GM23338 (cell line): Measurements from ENCODE around the gene ROS1. TPM values are rescaled to one million over a fixed set of nuclear protein-coding genes. Genes with fewer than 3 reads are reported as not detected.

Experiments
- ATAC-seq: fragments of 200-7000 bp; cut with Tn5 transposase; 3 replicates; pipeline ENCODE4 v1.9.1; 2020
- DNase-seq: peaks from one replicate; pipeline ENCODE4 v3.0.0-alpha.2; 2015; ENCODE audit warnings: low spot score
- H2AFZ ChIP-seq: fragments of 200-600 bp; sonication (generic); 2 replicates; pipeline ENCODE4 v1.8.0; 2016; ENCODE audit warnings: antibody characterized with exemption, mild to moderate bottlenecking, moderate library complexity
- H3F3A ChIP-seq: fragments of 200-600 bp; sonication (generic); replicated peaks from 2 replicates; pipeline ENCODE4 v1.8.0; 2017; ENCODE audit warnings: antibody characterized with exemption, mixed run types, low read depth
- H3K27ac ChIP-seq: fragments of 200-600 bp; sonication (generic); 2 replicates; pipeline ENCODE4 v1.6.1; 2016; ENCODE audit warnings: low read depth
- H3K27me3 ChIP-seq: fragments of 200-600 bp; sonication (generic); 2 replicates; pipeline ENCODE4 v1.8.0; 2016; ENCODE audit warnings: mild to moderate bottlenecking, mixed run types, moderate library complexity; ENCODE audit not compliant: insufficient read depth
- H3K36me3 ChIP-seq: fragments of 200-600 bp; sonication (generic); 2 replicates; pipeline ENCODE4 v1.8.0; 2016; ENCODE audit warnings: mild to moderate bottlenecking; ENCODE audit not compliant: insufficient read depth
- H3K4me1 ChIP-seq: fragments of 200-600 bp; sonication (generic); 2 replicates; pipeline ENCODE4 v1.8.0; 2016; ENCODE audit warnings: mild to moderate bottlenecking, moderate library complexity; ENCODE audit not compliant: insufficient read depth
- H3K4me2 ChIP-seq: fragments of 200-600 bp; sonication (generic); 2 replicates; pipeline ENCODE4 v1.7.1; 2017; ENCODE audit warnings: mixed run types
- H3K4me3 ChIP-seq: fragments of 200-600 bp; sonication (generic); 2 replicates; pipeline ENCODE4 v1.6.1; 2016; ENCODE audit warnings: mixed run types
- H3K79me2 ChIP-seq: fragments of 200-600 bp; sonication (generic); replicated peaks from 2 replicates; pipeline ENCODE4 v1.8.0; 2017; ENCODE audit warnings: mild to moderate bottlenecking; ENCODE audit not compliant: insufficient read depth
- H3K9me2 ChIP-seq: fragments of 200-600 bp; sonication (generic); 2 replicates; pipeline ENCODE4 v1.8.0; 2017; ENCODE audit not compliant: insufficient read depth
- H4K20me1 ChIP-seq: fragments of 200-600 bp; sonication (generic); replicated peaks from 2 replicates; pipeline ENCODE4 v1.8.0; 2017; ENCODE audit warnings: mild to moderate bottlenecking; ENCODE audit not compliant: insufficient read depth
- H3K27ac Mint-ChIP-seq: 2 replicates; pipeline ENCODE4 v1.8.0; 2020; ENCODE audit warnings: inconsistent platforms, mild to moderate bottlenecking, moderate library complexity, mixed read lengths
- H3K27me3 Mint-ChIP-seq: 3 replicates; pipeline ENCODE4 v1.8.0; 2022; ENCODE audit warnings: low read depth, mild to moderate bottlenecking, moderate library complexity, mixed read lengths, inconsistent platforms; ENCODE audit not compliant: insufficient read depth, poor library complexity
- H3K36me3 Mint-ChIP-seq: 3 replicates; pipeline ENCODE4 v1.8.0; 2021; ENCODE audit warnings: low read depth, mild to moderate bottlenecking, inconsistent platforms, moderate library complexity, mixed read lengths
- H3K4me1 Mint-ChIP-seq: 3 replicates; pipeline ENCODE4 v1.8.0; 2020; ENCODE audit warnings: mild to moderate bottlenecking, inconsistent platforms, mixed read lengths
- H3K4me3 Mint-ChIP-seq: 3 replicates; pipeline ENCODE4 v1.8.0; 2021; ENCODE audit warnings: moderate library complexity, mild to moderate bottlenecking, inconsistent platforms, mixed read lengths
- H3K9me3 Mint-ChIP-seq: 3 replicates; pipeline ENCODE4 v1.8.0; 2020; ENCODE audit warnings: moderate library complexity, mild to moderate bottlenecking, inconsistent platforms, mixed read lengths
- CREB1 ChIP-seq: fragments of 250-450 bp; sonication (Bioruptor Pico); IDR thresholded peaks from 2 replicates; pipeline ENCODE4 v1.5.0; 2020; ENCODE audit warnings: low read depth, mild to moderate bottlenecking, moderate library complexity
- CTCF ChIP-seq, 2 experiments: fragments of 200-600 bp in 1 of 2; sonication (generic) in 1 of 2; conservative IDR thresholded peaks; 2 replicates each; pipeline versions ENCODE4 v1.5.1 to v1.6.1; 2016 to 2017; ENCODE audit warnings: antibody characterized with exemption in 2 of 2, low read depth in 2 of 2, mild to moderate bottlenecking in 2 of 2, moderate library complexity in 1 of 2
- EZH2phosphoT487 ChIP-seq: fragments of 200-600 bp; sonication (generic); IDR thresholded peaks from one replicate; pipeline ENCODE4 v1.8.1; 2018; ENCODE audit warnings: antibody characterized with exemption; ENCODE audit not compliant: unreplicated experiment
- JUNB ChIP-seq: IDR thresholded peaks from one replicate; pipeline ENCODE4 v1.6.1; 2016; ENCODE audit warnings: antibody characterized with exemption; ENCODE audit not compliant: unreplicated experiment
- POLR2AphosphoS5 ChIP-seq: IDR thresholded peaks from 2 replicates; pipeline ENCODE4 v1.6.1; 2016; ENCODE audit warnings: antibody characterized with exemption, low read depth
- ZNF114 ChIP-seq: fragments of 250-450 bp; sonication (Bioruptor Pico); IDR thresholded peaks from 2 replicates; pipeline ENCODE4 v1.5.0; 2020; ENCODE audit warnings: mild to moderate bottlenecking, moderate library complexity
- ZNF331 ChIP-seq: fragments of 250-450 bp; sonication (Bioruptor Pico); IDR thresholded peaks from 2 replicates; pipeline ENCODE4 v1.5.0; 2020; ENCODE audit warnings: low read depth, mild to moderate bottlenecking, moderate library complexity
- polyA plus RNA-seq: library from polyadenylated mRNA; unstranded; fragments of >200 nt; fragmentation: Nextera tagmentation; extraction: Ambion mirVana; gene quantifications from 2 replicates; pipeline ENCODE4 v1.2.1, GENCODE V29; 2016
- total RNA-seq: library from RNA; depleted of rRNA; stranded (reverse); fragments of >200 nt; shearing (Covaris generic); gene quantifications from 2 replicates; pipeline ENCODE4 v1.2.3, GENCODE V29; 2014
- TF ChIP-seq, protein P1 (sequence below): IDR thresholded peaks from one replicate; pipeline ENCODE4 v1.6.1; 2018; ENCODE audit warnings: antibody characterized with exemption; ENCODE audit not compliant: unreplicated experiment
- TF ChIP-seq, protein P2 (sequence below): fragments of 250-450 bp; sonication (Bioruptor Pico); IDR thresholded peaks from 2 replicates; pipeline ENCODE4 v1.5.0; 2020; ENCODE audit warnings: mild to moderate bottlenecking, moderate library complexity
- TF ChIP-seq, protein P3 (sequence below): IDR thresholded peaks from 2 replicates; pipeline ENCODE4 v1.6.1; 2016; ENCODE audit warnings: antibody characterized with exemption

The ROS1 gene
- total and polyA plus RNA-seq, 2 experiments from 2014 or later: not detected

GRCh38 chr6:117375446-117375845, 50.3 kb downstream of the ROS1 start:
- peaks cover 6% of the 10 kb centered on the region for H3K4me1 Mint-ChIP-seq
- peaks cover 4% of the 10 kb centered on the region; the same call in 1 of the 2 replicates for H3K9me2 ChIP-seq
- no peak overlapping the region for H3K4me3 Mint-ChIP-seq
- H3K27me3 ChIP-seq: no peaks in the 10 kb centered on the region
- no peak overlapping the region for H3K4me2 ChIP-seq
- no peak for ATAC-seq
- H3K36me3 Mint-ChIP-seq: 0 out of 3 replicates have a peak, but pooled peaks cover 3% of the 10 kb centered on the region
- TF ChIP-seq, protein P1, sequence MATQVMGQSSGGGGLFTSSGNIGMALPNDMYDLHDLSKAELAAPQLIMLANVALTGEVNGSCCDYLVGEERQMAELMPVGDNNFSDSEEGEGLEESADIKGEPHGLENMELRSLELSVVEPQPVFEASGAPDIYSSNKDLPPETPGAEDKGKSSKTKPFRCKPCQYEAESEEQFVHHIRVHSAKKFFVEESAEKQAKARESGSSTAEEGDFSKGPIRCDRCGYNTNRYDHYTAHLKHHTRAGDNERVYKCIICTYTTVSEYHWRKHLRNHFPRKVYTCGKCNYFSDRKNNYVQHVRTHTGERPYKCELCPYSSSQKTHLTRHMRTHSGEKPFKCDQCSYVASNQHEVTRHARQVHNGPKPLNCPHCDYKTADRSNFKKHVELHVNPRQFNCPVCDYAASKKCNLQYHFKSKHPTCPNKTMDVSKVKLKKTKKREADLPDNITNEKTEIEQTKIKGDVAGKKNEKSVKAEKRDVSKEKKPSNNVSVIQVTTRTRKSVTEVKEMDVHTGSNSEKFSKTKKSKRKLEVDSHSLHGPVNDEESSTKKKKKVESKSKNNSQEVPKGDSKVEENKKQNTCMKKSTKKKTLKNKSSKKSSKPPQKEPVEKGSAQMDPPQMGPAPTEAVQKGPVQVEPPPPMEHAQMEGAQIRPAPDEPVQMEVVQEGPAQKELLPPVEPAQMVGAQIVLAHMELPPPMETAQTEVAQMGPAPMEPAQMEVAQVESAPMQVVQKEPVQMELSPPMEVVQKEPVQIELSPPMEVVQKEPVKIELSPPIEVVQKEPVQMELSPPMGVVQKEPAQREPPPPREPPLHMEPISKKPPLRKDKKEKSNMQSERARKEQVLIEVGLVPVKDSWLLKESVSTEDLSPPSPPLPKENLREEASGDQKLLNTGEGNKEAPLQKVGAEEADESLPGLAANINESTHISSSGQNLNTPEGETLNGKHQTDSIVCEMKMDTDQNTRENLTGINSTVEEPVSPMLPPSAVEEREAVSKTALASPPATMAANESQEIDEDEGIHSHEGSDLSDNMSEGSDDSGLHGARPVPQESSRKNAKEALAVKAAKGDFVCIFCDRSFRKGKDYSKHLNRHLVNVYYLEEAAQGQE: no peak
- TF ChIP-seq ZNF331: no peak
- no peak for TF ChIP-seq ZNF114 (CRISPR knock-in tag)
- TF ChIP-seq JUNB: no peak
- TF ChIP-seq EZH2phosphoT487: no peak
- TF ChIP-seq, protein P2, sequence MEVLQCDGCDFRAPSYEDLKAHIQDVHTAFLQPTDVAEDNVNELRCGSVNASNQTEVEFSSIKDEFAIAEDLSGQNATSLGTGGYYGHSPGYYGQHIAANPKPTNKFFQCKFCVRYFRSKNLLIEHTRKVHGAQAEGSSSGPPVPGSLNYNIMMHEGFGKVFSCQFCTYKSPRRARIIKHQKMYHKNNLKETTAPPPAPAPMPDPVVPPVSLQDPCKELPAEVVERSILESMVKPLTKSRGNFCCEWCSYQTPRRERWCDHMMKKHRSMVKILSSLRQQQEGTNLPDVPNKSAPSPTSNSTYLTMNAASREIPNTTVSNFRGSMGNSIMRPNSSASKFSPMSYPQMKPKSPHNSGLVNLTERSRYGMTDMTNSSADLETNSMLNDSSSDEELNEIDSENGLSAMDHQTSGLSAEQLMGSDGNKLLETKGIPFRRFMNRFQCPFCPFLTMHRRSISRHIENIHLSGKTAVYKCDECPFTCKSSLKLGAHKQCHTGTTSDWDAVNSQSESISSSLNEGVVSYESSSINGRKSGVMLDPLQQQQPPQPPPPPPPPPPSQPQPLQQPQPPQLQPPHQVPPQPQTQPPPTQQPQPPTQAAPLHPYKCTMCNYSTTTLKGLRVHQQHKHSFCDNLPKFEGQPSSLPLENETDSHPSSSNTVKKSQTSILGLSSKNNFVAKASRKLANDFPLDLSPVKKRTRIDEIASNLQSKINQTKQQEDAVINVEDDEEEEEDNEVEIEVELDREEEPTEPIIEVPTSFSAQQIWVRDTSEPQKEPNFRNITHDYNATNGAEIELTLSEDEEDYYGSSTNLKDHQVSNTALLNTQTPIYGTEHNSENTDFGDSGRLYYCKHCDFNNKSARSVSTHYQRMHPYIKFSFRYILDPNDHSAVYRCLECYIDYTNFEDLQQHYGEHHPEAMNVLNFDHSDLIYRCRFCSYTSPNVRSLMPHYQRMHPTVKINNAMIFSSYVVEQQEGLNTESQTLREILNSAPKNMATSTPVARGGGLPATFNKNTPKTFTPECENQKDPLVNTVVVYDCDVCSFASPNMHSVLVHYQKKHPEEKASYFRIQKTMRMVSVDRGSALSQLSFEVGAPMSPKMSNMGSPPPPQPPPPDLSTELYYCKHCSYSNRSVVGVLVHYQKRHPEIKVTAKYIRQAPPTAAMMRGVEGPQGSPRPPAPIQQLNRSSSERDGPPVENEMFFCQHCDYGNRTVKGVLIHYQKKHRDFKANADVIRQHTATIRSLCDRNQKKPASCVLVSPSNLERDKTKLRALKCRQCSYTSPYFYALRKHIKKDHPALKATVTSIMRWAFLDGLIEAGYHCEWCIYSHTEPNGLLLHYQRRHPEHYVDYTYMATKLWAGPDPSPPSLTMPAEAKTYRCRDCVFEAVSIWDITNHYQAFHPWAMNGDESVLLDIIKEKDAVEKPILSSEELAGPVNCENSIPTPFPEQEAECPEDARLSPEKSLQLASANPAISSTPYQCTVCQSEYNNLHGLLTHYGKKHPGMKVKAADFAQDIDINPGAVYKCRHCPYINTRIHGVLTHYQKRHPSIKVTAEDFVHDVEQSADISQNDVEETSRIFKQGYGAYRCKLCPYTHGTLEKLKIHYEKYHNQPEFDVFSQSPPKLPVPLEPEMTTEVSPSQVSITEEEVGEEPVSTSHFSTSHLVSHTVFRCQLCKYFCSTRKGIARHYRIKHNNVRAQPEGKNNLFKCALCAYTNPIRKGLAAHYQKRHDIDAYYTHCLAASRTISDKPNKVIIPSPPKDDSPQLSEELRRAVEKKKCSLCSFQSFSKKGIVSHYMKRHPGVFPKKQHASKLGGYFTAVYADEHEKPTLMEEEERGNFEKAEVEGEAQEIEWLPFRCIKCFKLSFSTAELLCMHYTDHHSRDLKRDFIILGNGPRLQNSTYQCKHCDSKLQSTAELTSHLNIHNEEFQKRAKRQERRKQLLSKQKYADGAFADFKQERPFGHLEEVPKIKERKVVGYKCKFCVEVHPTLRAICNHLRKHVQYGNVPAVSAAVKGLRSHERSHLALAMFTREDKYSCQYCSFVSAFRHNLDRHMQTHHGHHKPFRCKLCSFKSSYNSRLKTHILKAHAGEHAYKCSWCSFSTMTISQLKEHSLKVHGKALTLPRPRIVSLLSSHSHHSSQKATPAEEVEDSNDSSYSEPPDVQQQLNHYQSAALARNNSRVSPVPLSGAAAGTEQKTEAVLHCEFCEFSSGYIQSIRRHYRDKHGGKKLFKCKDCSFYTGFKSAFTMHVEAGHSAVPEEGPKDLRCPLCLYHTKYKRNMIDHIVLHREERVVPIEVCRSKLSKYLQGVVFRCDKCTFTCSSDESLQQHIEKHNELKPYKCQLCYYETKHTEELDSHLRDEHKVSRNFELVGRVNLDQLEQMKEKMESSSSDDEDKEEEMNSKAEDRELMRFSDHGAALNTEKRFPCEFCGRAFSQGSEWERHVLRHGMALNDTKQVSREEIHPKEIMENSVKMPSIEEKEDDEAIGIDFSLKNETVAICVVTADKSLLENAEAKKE (CRISPR knock-in tag): no peak
- TF ChIP-seq, protein P3, sequence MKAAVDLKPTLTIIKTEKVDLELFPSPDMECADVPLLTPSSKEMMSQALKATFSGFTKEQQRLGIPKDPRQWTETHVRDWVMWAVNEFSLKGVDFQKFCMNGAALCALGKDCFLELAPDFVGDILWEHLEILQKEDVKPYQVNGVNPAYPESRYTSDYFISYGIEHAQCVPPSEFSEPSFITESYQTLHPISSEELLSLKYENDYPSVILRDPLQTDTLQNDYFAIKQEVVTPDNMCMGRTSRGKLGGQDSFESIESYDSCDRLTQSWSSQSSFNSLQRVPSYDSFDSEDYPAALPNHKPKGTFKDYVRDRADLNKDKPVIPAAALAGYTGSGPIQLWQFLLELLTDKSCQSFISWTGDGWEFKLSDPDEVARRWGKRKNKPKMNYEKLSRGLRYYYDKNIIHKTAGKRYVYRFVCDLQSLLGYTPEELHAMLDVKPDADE: no peak
- TF ChIP-seq CREB1: no peak
- no peak for TF ChIP-seq POLR2AphosphoS5
- no peak for TF ChIP-seq CTCF (conservative IDR thresholded peaks at IDR 0.05; ENCODE audit: low read depth in 2 of 2)
- no peak overlapping the region for H3K27ac Mint-ChIP-seq
- peaks cover 12% of the 10 kb centered on the region for H3K9me3 Mint-ChIP-seq
- no peak overlapping the region for H2AFZ ChIP-seq
- H3F3A ChIP-seq: no peaks in the 10 kb centered on the region
- peaks cover 2% of the 10 kb centered on the region for H3K27me3 Mint-ChIP-seq
- no peak overlapping the region for H3K27ac ChIP-seq
- no peak for DNase-seq
- no peaks in the 10 kb centered on the region for H3K36me3 ChIP-seq
- no peaks in the 10 kb centered on the region for H3K79me2 ChIP-seq
- H4K20me1 ChIP-seq: no peaks in the 10 kb centered on the region
- H3K4me3 ChIP-seq: no peak overlapping the region
- no peaks in the 10 kb centered on the region; the same call in 1 of the 2 replicates for H3K4me1 ChIP-seq
